H1 (cell line): ENCODE measurements around the gene VSNL1. TPM values are rescaled to one million over a fixed set of nuclear protein-coding genes. Genes with fewer than 3 reads are reported as not detected.
A peak's percentile ranks its signal among the peaks of the same experiment; 100 is the strongest.

Experiments
- CTCF ChIA-PET: fragments of 300-600 bp; sonication (Branson Sonifier 250); formaldehyde crosslinking; loops from one replicate; lab custom pipeline; 2021; ENCODE audit not compliant: partially characterized antibody; lab: Charles Lee
- POLR2A ChIA-PET: fragments of 300-600 bp; sonication (Branson Sonifier 250); formaldehyde crosslinking; loops from one replicate; lab custom pipeline; 2021; ENCODE audit warnings: inconsistent platforms; ENCODE audit not compliant: partially characterized antibody; lab: Charles Lee
- DNase-seq, 2 experiments: peaks; one replicate each; pipeline versions ENCODE4 v3.0.0 to v3.0.0-alpha.2; 2010 to 2022; ENCODE audit warnings: low spot score in 2 of 2, low read depth in 1 of 2, mixed read lengths in 1 of 2
- FAIRE-seq: peaks from 2 replicates; lab custom pipeline; 2011; peaks lifted over from hg19 to GRCh38; lab: Jason Lieb, UNC
- H2AFZ ChIP-seq: 2 replicates; pipeline ENCODE4 v1.8.1; 2012; ENCODE audit warnings: low read length, inconsistent platforms
- H2AK5ac ChIP-seq: 2 replicates; pipeline ENCODE4 v1.6.1; 2013; ENCODE audit warnings: low read depth, low read length
- H2BK120ac ChIP-seq: replicated peaks from 2 replicates; pipeline ENCODE3; 2013; ENCODE audit warnings: low read depth, low read length, inconsistent platforms
- H2BK12ac ChIP-seq: 2 replicates; pipeline ENCODE4 v1.6.1; 2013; ENCODE audit warnings: low read depth, low read length
- H2BK15ac ChIP-seq: 2 replicates; pipeline ENCODE4 v1.6.1; 2013; ENCODE audit warnings: low read length
- H2BK20ac ChIP-seq: 2 replicates; pipeline ENCODE4 v1.6.1; 2013; ENCODE audit warnings: low read length
- H2BK5ac ChIP-seq: 2 replicates; pipeline ENCODE4 v1.6.1; 2013; ENCODE audit warnings: low read depth, low read length
- H3K14ac ChIP-seq: 2 replicates; pipeline ENCODE4 v1.6.1; 2013; ENCODE audit warnings: inconsistent platforms; ENCODE audit not compliant: insufficient read length
- H3K18ac ChIP-seq: 2 replicates; pipeline ENCODE4 v1.6.1; 2013; ENCODE audit warnings: low read length; ENCODE audit errors: extremely low read depth
- H3K23ac ChIP-seq: 2 replicates; pipeline ENCODE4 v1.6.1; 2013; ENCODE audit warnings: inconsistent platforms; ENCODE audit not compliant: insufficient read length
- H3K23me2 ChIP-seq: 2 replicates; pipeline ENCODE4 v1.6.1; 2013; ENCODE audit warnings: low read depth, low read length
- H3K27ac ChIP-seq: 2 replicates; pipeline ENCODE4 v1.6.1; 2011; ENCODE audit warnings: low read depth, low read length, inconsistent platforms
- H3K27me3 ChIP-seq, 4 experiments: replicated peaks in 1 of 4; 1 replicate in 1 of 4; 2 replicates in 3 of 4; pipeline versions ENCODE4 v1.6.1 to v1.8.1; 2011 to 2013; ENCODE audit warnings: low read length in 3 of 4, mild to moderate bottlenecking in 3 of 4, inconsistent platforms in 2 of 4, mixed read lengths in 2 of 4, moderate library complexity in 1 of 4; ENCODE audit not compliant: control insufficient read depth in 3 of 4, insufficient read depth in 3 of 4; ENCODE audit errors: extremely low read depth in 1 of 4
- H3K36me3 ChIP-seq, 4 experiments: 2 replicates each; pipeline versions ENCODE4 v1.6.1 to v1.8.1; 2011 to 2013; ENCODE audit warnings: mild to moderate bottlenecking in 4 of 4, low read length in 3 of 4, moderate library complexity in 2 of 4, control low read depth in 1 of 4, inconsistent platforms in 1 of 4; ENCODE audit not compliant: insufficient read depth in 4 of 4, control insufficient read depth in 2 of 4
- H3K4ac ChIP-seq: replicated peaks from 2 replicates; pipeline ENCODE3; 2013; ENCODE audit warnings: low read length, low read depth, mixed read lengths, inconsistent platforms; ENCODE audit not compliant: insufficient read length
- H3K4me1 ChIP-seq, 4 experiments: replicated peaks in 1 of 4; 1 replicate in 1 of 4; 2 replicates in 3 of 4; pipeline versions ENCODE4 v1.6.1 to v1.8.1; 2011 to 2013; ENCODE audit warnings: low read length in 3 of 4, inconsistent platforms in 2 of 4, mixed read lengths in 1 of 4; ENCODE audit not compliant: insufficient read depth in 4 of 4, control insufficient read depth in 3 of 4
- H3K4me2 ChIP-seq, 2 experiments: 2 replicates each; pipeline versions ENCODE4 v1.6.1 to v1.8.1; 2011 to 2013; ENCODE audit warnings: low read depth in 2 of 2, low read length in 2 of 2, control low read depth in 1 of 2, inconsistent platforms in 1 of 2, mild to moderate bottlenecking in 1 of 2; ENCODE audit not compliant: insufficient read depth in 1 of 2
- H3K4me3 ChIP-seq, 4 experiments: fragments of 200-600, 300-600 bp in 1 of 4; sonication (generic), shearing (Covaris generic), sonication (Bioruptor Twin) in 1 of 4; 2 replicates each; pipeline versions ENCODE4 v1.5.1 to v1.8.1; 2011 to 2016; ENCODE audit warnings: low read length in 4 of 4, low read depth in 3 of 4, control low read depth in 2 of 4, inconsistent platforms in 2 of 4, mild to moderate bottlenecking in 2 of 4, mixed read lengths in 1 of 4, moderate library complexity in 1 of 4; ENCODE audit not compliant: insufficient read depth in 2 of 4; ENCODE audit errors: extremely low read depth in 1 of 4
- H3K56ac ChIP-seq: replicated peaks from 2 replicates; pipeline ENCODE3; 2013; ENCODE audit warnings: low read depth, mild to moderate bottlenecking, mixed read lengths, low read length, inconsistent platforms; ENCODE audit not compliant: insufficient read length
- H3K79me1 ChIP-seq: 2 replicates; pipeline ENCODE4 v1.6.1; 2013; ENCODE audit warnings: low read depth, low read length, control low read depth
- H3K79me2 ChIP-seq, 2 experiments: 2 replicates each; pipeline versions ENCODE4 v1.6.1 to v1.8.1; 2012 to 2013; ENCODE audit warnings: low read length in 2 of 2, mild to moderate bottlenecking in 2 of 2, inconsistent platforms in 1 of 2; ENCODE audit not compliant: insufficient read depth in 2 of 2, control insufficient read depth in 1 of 2
- H3K9ac ChIP-seq, 4 experiments: replicated peaks in 1 of 4; 1 replicate in 1 of 4; 2 replicates in 3 of 4; pipeline versions ENCODE4 v1.6.1 to v1.8.1; 2011 to 2013; ENCODE audit warnings: low read depth in 3 of 4, low read length in 3 of 4, control low read depth in 2 of 4, mild to moderate bottlenecking in 2 of 4, moderate library complexity in 2 of 4, inconsistent platforms in 1 of 4; ENCODE audit errors: extremely low read depth in 1 of 4
- H3K9me3 ChIP-seq, 2 experiments: 2 replicates each; pipeline versions ENCODE4 v1.6.1 to v1.8.1; 2012 to 2013; ENCODE audit warnings: mild to moderate bottlenecking in 2 of 2, moderate library complexity in 2 of 2, control low read depth in 1 of 2, inconsistent platforms in 1 of 2, low read depth in 1 of 2, low read length in 1 of 2, mixed read lengths in 1 of 2; ENCODE audit not compliant: insufficient read depth in 2 of 2
- H4K20me1 ChIP-seq, 2 experiments: replicated peaks in 1 of 2; 2 replicates each; pipeline versions ENCODE3 to v1.8.1; 2011 to 2013; ENCODE audit warnings: inconsistent platforms in 2 of 2, low read length in 2 of 2, mild to moderate bottlenecking in 1 of 2; ENCODE audit not compliant: insufficient read depth in 2 of 2, control insufficient read depth in 1 of 2
- H4K5ac ChIP-seq: 2 replicates; pipeline ENCODE4 v1.6.1; 2013; ENCODE audit warnings: low read length, low read depth, mixed read lengths, inconsistent platforms; ENCODE audit not compliant: insufficient read length
- H4K8ac ChIP-seq: 2 replicates; pipeline ENCODE4 v1.8.0; 2013; ENCODE audit warnings: mild to moderate bottlenecking, moderate library complexity, low read length, inconsistent platforms; ENCODE audit not compliant: insufficient read depth; ENCODE audit errors: extremely low read depth
- H4K91ac ChIP-seq: replicated peaks from 2 replicates; pipeline ENCODE3; 2013; ENCODE audit warnings: low read length, mixed read lengths, inconsistent platforms; ENCODE audit not compliant: insufficient read length
- CHD1 ChIP-seq: IDR thresholded peaks from 2 replicates; pipeline ENCODE4 v1.6.1; 2012; ENCODE audit warnings: low read depth, low read length, improper control_type of control experiment
- HDAC2 ChIP-seq, 2 experiments: fragments of 300-600 bp in 1 of 2; sonication (generic) in 1 of 2; IDR thresholded peaks; 2 replicates each; pipeline ENCODE4 v1.6.1; 2011 to 2012; ENCODE audit warnings: low read depth in 2 of 2, low read length in 2 of 2, mild to moderate bottlenecking in 2 of 2, moderate library complexity in 2 of 2, borderline replicate concordance in 1 of 2, inconsistent platforms in 1 of 2
- KDM4A ChIP-seq: IDR thresholded peaks from one replicate; pipeline ENCODE4 v1.7.1; 2012; ENCODE audit warnings: low read depth, mild to moderate bottlenecking, moderate library complexity, low read length, inconsistent platforms; ENCODE audit not compliant: severe bottlenecking
- PHF8 ChIP-seq: fragments of 200-600 bp; sonication (generic); conservative IDR thresholded peaks from 2 replicates; pipeline ENCODE4 v1.7.1; 2012; ENCODE audit warnings: low read depth, mild to moderate bottlenecking, inconsistent platforms, low read length, moderate library complexity
- RBBP5 ChIP-seq: IDR thresholded peaks from 2 replicates; pipeline ENCODE4 v1.7.1; 2012; ENCODE audit warnings: low read depth, mild to moderate bottlenecking, inconsistent platforms, low read length, moderate library complexity, borderline replicate concordance
- SIN3A ChIP-seq, 2 experiments: IDR thresholded peaks in 1 of 2; conservative IDR thresholded peaks in 1 of 2; 2 replicates each; pipeline ENCODE4 v1.6.1; 2011 to 2012; ENCODE audit warnings: low read length in 2 of 2, improper control_type of control experiment in 1 of 2, low read depth in 1 of 2, mild to moderate bottlenecking in 1 of 2
- SP1 ChIP-seq: IDR thresholded peaks from 2 replicates; pipeline ENCODE4 v1.6.1; 2011; ENCODE audit warnings: low read depth, low read length
- SP4 ChIP-seq: IDR thresholded peaks from 2 replicates; pipeline ENCODE4 v1.6.1; 2012; ENCODE audit warnings: low read length, inconsistent platforms
- SUZ12 ChIP-seq: fragments of 200-600 bp; sonication (generic); IDR thresholded peaks from 2 replicates; pipeline ENCODE4 v1.6.1; 2012; ENCODE audit warnings: mild to moderate bottlenecking, inconsistent platforms, low read length, moderate library complexity, mixed read lengths
- TAF1 ChIP-seq: IDR thresholded peaks from 2 replicates; pipeline ENCODE4 v1.6.1; 2011; ENCODE audit warnings: mild to moderate bottlenecking, low read depth, low read length
- WGBS, 2 experiments: shearing (Covaris generic) in 1 of 2; methylation state at CpG; one replicate each; pipeline versions ENCODE4 v1.1.6 to v1.1.7; 2013 to 2015; ENCODE audit warnings: low lambda C conversion rate in 2 of 2, mixed read lengths in 2 of 2, inconsistent platforms in 1 of 2, low coverage in 1 of 2, missing lambda C conversion rate in 1 of 2; ENCODE audit not compliant: insufficient replicate concordance in 2 of 2, insufficient coverage in 1 of 2, insufficient read length in 1 of 2; ENCODE audit errors: extremely low coverage in 1 of 2, missing lambda C conversion rate in 1 of 2; 5-methylcytosine and 5-hydroxymethylcytosine counted together
- polyA plus RNA-seq, 7 experiments: library from polyadenylated mRNA; depleted of rRNA in 3 of 7; stranded (reverse) in 5 of 7; unstranded in 2 of 7; fragments of >200 nt in 5 of 7; fragments of 200-250 nt in 2 of 7; gene quantifications; 1 replicate in 5 of 7; 2 replicates in 1 of 7; 4 replicates in 1 of 7; pipeline versions ENCODE4 v1.2.1 to v1.2.3, GENCODE V29; 2011 to 2013; ENCODE audit warnings: missing spikeins in 2 of 7, mixed read lengths in 2 of 7
- total RNA-seq: library from RNA; stranded (reverse); fragmentation: NEBNext Ultra II Directional; extraction: Animal tissue kit (Norgen Biotek cat#: 25700); gene quantifications from 2 replicates; pipeline ENCODE4 v1.2.1, GENCODE V29; 2021

The VSNL1 gene
- total and polyA plus RNA-seq, 2 of the 8 experiments (the other 6 are each of a cell fraction or from before 2014, with no cell fraction given), result 49.4 to 108 TPM

DNA sequence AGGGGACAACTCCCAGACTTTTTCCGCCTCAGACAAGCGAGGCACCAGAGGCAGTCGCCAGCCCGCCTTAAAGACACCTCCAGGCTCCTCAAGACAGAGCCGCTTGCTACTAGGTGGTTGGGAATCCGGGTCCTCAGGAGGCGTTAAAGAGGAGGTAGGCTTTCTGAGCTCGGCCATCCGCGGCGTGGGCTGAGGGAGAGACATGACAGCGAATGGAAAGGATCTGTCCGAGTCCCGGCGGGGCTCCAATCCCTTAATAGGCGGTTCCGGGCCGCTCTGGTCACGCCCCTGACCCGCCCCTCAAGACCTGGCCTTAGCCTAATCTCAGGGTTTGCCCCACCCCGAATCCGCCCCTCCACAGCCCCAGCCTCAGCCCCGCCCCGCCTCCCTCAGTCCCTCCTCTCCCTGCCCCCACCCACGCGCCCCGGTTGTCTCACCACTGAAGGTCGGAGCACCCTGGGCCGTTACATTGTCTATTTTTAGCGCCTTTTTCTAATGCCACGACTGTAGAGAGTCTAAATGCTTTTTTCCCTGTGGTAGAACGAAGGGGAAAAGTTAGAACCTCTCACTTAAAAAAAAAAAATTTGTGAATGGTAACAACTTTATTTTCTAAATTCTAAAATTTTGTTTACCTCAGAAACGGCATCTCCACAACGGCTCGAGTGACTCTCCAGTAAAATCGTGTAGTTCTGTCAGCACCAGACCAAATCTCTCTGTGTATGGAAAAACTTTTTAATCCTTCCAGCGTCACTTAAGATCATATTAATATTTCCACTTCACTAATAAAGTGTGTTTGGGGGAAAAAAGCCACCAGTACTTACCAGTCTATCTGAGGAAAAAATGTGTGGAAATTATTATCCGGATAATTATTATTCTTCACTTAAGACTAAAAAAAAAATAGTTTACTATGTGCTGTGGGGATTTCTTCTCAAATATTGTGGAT lies 22.0 kb upstream of the VSNL1 start, which contains the start of gene RAD51AP2:
TSS of gene RAD51AP2 (minus strand) at position 229 of the 943 bp plus-strand sequence. CDS start at position 204, 25 bp downstream.
- Histone ChIP-seq H2BK120ac (no peak within 1 kb of the TSS), H3K27me3 (peaks cover 0 to 2% (median 0%) of the 10 kb centered on the region in 4 experiments; a peak in 1 of 7 replicates), H3K18ac (no peak within 1 kb of the TSS; the same call in 1 of the 2 replicates), H3K27ac (no peak within 1 kb of the TSS), H2AK5ac (no peak within 1 kb of the TSS), H3K79me2 (no peaks in the 10 kb centered on the region), H3K14ac (no peak within 1 kb of the TSS), H3K4me3 (peak within 1 kb of the TSS; percentile 39 to 75 (median 64)), H2BK15ac (no peak within 1 kb of the TSS), H2BK20ac (no peak within 1 kb of the TSS), H3K23ac (no peak within 1 kb of the TSS), H3K4me1 (peaks cover 0 to 4% (median 1%) of the 10 kb centered on the region in 4 experiments; a peak in 3 of 7 replicates), H4K20me1 (no peaks in the 10 kb centered on the region), H3K9me3 (no peaks in the 10 kb centered on the region), H2BK12ac (no peak within 1 kb of the TSS), H2BK5ac (no peak within 1 kb of the TSS), H4K91ac (no peak within 1 kb of the TSS), H4K5ac (no peak within 1 kb of the TSS), H3K4ac (no peak within 1 kb of the TSS), H3K56ac (no peak within 1 kb of the TSS), H3K23me2 (no peaks in the 10 kb centered on the region), H4K8ac (peak within 1 kb of the TSS; percentile 41; the same call in 1 of the 2 replicates), H3K79me1 (no peaks in the 10 kb centered on the region), H2AFZ (peak within 1 kb of the TSS; percentile 60; the same call in 1 of the 2 replicates), H3K9ac (peak within 1 kb of the TSS in 3 of 4 experiments; percentile 26 to 64 (median 42); a peak in 5 of 7 replicates), H3K36me3 (no peaks in the 10 kb centered on the region), H3K4me2 (peak within 1 kb of the TSS; percentile 77 to 85)
- ChIA-PET CTCF (interaction anchor here (0.7 kb wide), 1 partner anchor 18 kb away, joined by 3 read pairs; no protein-coding TSS in a partner anchor), POLR2A (interaction anchor here (1.0 to 1.6 kb wide), 4 partner anchors 10 to 468 kb away, joined by 3 to 11 read pairs (median 4); partner anchors contain the start of gene VSNL1)
- DNase-seq (peak in 1 of 2 experiments; percentile 96), FAIRE-seq (peak; percentile 13)
- 12% methylated on average over 34 of the region's 38 CpGs; no CpG with 5 or more reads in 1 of the 2 experiments for WGBS, 2 experiments
- TF ChIP-seq KDM4A, result peak; percentile 81
- TF ChIP-seq SIN3A (conservative IDR thresholded peaks at IDR 0.05 in 1 of 2, IDR thresholded peaks at IDR 0.05 in 1 of 2; ENCODE audit: low read depth in 1 of 2, low read length in 2 of 2), result 0 out of 4 replicates have a peak, but pooled peaks of 1 of the 2 experiments have one; percentile 24
- TF ChIP-seq HDAC2 (IDR thresholded peaks at IDR 0.05; ENCODE audit: borderline replicate concordance in 1 of 2, low read depth in 2 of 2, low read length in 2 of 2), result peak in 1 of 2 experiments; percentile 73; a peak in 1 of 4 replicates
- TF ChIP-seq SP1, result peak; percentile 100
- peak; percentile 64; the same call in 1 of the 2 replicates for TF ChIP-seq TAF1
- TF ChIP-seq SP4, result peak; percentile 98
- TF ChIP-seq PHF8, result peak; percentile 46; the same call in 1 of the 2 replicates
- TF ChIP-seq RBBP5, result 0 out of 2 replicates have a peak, but pooled peaks have one; percentile 28
- TF ChIP-seq CHD1, result no peak
- TF ChIP-seq SUZ12, result no peak
